Measurements from ENCODE around the gene SRP68.
"Not testable (repeated sequence)": the region's sequence is repeated elsewhere in the genome, so short reads cannot be mapped to it uniquely, and the experiment has no call there.

Gene SRP68

DNA sequence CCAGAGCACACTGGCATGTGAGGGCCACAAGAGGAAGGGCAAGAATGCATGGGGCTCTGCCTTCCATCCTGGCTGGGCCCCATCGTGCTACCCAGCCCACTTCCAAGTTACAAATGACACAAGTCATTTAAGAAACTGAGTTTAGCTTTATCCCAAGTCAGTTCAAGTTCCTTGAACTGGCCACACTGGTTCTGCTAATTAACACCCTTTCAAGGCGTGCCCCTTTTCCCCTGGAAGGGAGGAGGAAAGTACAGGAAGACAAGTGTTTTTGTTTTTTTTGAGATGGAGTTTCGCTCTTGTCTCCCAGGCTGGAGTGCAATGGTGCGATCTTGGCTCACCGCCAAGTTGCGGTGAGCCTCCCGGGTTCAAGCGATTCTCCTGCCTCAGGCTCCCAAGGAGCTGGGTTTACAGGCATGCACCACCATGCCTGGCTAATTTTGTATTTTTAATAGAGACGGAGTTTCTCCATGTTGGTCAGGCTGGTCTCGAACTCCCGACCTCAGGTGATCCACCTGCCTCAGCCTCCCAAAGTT lies 27.8 kb downstream of the SRP68 start:
- DNase-seq: not testable (repeated sequence)

DNA sequence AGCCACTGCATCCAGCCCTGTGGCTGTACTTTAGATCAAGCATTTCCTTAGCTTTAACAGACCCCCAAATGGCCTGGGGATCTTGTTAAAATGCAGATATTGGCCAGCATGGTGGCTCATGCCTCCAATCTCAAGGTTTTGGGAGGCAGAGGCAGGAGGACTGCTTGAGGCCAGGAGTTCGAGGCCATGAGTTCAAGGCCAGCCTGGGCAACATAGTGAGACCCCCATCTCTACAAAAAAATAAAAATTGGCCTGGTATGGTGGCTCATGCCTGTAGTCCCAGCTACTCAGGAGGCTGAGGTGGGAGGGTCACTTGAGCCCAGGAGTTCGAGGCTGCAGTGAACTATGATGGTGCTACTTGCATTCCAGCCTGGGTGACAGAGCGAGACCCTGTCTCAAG lies 29.4 kb downstream of the SRP68 start:
- not testable (repeated sequence) for DNase-seq

DNA sequence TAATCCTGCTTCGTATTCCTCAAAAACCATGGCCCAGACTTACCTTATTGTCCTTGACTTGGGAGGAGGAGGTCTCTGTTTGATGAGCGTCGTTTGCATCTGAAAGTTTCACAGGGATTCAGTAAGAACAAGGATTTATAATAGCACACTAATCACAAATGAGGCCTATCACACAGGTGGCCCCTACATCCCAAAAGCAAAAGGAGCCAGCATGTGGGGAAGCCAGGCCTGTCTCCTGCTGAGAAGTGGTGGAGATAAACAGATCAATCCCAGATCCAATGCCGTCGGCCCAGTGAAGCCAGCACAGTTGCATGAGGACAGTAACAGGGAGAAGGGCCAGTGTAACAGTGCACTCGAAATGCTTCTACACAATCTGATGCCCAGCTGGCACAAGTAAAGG lies 31.9 kb downstream of the SRP68 start:
- no peak for DNase-seq

DNA sequence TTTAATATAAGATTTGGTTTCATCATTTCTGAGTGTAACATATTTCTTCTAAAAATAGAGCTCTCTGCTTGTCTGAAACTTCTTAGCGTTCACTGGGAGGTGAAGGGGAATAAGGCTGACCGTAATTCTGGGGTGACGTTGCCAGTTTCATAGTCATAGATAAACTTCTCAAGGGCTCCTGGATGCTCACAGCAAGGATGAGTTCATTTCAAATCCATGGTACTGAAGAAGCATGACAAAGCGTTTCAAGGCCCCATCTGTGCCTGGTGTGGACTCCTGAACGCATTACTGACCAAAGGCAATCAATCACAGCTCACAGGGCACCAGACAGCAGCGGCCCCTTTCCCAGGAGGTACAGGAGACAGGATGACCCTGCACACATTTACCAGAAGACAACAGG lies 33.2 kb downstream of the SRP68 start:
- no peak for DNase-seq

DNA sequence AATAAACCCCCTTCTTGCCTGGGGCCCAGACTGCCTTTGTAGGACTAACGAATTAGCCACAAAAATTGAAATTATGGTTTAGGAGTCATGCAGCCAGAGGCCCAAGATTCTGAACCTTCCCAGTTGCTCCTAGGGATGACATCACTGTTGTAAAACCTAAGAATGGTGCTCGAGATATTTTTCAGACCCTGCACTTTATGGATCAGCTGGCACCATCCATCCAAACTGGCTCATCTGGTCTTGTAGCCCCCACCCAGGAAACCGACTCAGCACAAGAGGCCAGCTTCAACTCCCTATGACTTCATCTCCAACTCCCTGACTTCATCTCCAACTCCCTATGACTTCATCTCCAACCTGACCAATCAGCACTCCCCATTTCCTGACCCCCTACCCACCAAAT lies 34.3 kb downstream of the SRP68 start:
- DNase-seq: no peak

DNA sequence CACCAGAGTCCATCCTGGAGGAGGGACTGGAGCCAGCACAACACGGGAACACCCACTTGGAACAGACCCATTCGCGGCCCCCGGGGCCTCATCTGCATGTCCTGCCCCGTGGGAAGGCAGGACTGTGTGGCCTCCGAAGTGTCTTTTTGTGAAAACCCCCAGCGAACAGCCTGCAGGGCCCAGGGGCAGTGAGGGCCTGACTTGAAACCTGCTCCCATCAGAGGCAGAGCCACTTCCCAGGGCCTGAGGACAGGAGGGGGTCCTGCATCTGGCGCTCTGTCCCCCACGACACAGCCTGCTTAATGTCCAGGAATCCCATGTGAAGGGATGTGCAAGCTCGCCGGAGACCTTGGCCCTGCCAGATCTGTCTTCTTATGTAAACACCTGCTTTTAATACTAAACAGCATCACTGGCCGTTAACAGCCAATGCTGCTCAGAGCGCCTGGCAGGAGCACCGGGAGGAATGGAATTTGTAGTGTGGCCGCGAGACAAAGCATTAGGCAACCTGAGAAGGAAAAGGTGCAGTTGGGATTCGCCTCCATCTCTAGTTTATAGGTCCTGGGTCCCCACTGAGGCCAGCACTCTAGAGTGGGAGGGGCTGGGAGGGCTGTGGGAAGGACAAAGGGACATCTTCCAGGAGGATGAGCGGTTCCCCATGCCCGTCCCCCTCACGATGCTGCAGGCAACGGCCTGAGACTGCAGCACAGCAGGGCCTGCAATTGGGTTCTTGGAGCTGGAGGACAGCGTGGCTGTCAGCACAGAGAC lies 35.6 kb downstream of the SRP68 start:
- no peak for DNase-seq

DNA sequence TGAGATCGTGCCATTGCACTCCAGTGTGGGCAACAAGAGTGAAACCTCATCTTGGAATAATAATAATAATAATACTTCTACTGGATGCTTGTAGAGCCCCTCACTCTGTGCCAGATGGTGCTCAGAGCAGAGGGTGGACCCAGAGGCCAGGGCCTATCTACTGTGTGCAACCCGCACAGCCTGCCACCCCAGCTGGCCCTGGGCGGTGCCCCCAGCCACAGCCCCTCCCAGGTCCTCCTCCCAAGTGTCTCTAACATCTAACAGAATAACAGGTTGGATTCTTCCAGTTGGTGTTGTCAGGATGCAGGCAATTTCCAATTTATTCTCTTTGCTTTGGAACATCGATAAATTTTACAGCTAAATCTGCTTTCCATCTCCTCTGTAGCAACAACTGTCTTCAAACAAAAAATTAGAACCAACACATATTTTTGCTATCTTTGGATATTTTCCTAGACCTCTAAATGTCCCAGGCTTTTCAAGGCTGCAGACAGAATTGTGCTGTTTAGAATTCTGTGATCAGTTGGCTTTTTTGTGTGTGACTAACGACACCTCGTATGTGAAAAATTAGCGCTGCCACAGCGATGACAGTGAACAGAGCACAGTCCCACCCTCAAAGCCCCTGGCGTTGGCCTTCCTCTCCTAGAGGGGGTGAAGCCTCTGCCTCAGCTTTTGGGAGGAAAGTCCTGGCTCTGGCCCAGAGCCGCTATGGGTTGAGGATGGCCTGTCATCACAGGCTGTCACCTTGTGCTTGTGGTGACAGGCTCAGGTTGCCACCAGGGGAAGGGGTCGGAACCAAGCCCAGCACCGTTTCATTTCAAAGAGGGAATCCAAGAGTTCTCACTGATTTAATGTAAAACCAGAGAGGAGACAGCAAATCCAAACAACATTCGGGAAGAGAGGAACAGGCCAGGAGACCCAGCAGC lies 37.6 kb downstream of the SRP68 start:
- no peak for DNase-seq

DNA sequence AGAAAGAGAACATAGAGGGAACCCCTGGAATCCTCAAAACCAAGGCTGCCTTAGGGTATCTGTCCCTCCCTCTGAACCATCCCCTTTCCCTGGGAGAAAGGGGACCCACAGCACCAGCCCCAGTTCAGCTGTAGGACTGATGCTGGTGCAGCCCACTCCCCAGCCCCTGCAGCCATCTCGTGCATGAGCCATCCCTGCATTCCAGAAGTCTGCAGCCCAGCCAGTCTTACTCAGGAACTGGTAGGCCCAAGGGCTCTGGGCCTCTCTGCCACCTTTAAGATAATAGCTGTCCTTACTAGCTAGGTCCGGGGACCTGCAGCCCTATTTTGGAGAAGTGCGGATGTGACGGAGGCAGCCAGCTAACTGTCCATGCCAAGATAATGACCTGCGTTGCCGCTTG lies 39.2 kb downstream of the SRP68 start:
- DNase-seq: no peak

DNA sequence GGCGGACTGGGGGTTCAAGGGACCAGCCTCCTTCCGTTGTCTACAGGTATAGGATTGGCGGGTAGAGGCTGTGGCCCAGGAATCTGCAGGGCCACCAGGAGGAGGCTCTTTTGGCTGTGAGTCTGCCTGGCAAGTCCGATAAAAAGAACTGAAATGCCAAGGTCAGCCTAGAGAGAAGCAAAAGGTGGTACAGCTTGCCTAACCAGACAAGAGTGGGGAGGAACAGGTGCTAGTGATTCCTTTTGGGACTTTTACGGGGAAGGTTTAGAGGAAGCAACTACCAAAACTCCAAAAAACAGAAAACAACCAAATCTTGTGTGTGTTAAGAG lies 39.6 kb downstream of the SRP68 start:
- DNase-seq: no peak

DNA sequence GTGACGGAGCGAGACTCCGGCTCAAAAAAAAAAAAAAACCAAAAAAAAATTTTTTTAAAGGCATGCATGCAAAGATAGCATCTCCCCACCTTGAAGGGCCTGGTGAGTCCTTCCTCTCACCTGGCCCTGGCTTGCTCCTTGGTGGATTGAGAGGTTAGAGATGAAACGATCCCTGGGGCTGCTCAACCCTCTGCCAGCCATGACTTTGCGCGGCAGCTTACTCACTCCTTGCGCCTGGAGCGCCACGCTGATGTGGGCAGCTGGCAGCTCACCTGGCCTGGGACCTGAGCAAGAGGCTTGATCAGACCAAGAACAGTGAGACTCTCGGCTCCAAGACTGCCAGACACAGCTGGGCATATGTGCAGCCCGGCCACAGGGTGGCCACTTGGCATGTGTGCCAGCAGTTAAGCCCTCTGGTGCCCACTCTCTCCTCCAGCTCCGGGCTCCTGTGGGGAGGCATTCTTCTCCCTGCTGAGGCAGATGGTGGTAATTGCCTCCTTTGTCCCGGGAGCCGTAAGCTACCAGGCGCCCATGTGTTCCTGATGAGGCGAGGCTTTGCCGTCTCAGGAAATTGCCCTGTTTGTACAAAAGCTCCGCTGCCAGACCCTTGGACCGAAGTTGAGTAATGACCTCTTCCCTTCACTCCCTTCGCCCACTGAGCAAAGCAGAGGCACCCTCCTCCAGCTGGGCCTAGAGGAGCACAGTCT lies 40.1 kb downstream of the SRP68 start:
- no peak for DNase-seq

DNA sequence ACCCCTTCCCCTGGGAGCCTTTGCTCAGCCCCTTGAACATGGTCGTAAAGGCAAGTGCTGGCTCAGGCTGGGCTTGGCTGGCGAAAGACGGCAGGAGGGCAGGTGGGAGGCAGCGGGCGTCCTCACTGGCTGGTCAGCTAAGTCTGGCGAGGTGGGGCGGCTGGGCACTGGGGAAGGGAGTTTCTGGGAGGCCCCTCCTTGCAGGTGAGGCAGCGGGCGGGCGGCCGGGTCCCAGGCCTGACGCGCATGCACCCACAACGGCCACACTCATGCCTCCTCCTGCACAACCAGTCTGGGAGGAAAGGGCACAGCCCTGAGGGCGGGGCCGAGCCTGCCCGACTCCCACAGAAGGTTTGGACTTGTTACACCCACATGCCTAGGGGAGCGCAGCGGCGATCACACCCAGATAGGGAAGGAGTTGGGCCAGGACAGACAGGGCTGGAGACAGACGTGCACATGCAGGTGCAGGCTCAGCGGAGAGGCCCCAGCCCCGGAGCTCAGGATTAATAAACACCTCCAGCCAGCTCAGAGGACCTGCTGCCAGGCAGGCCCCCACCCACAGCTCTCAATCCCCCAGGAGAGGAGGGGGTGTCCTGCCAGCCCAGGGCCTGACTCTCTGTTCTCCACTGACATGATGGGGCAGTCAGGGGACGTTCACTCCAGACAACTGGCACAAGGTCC lies 45.0 kb downstream of the SRP68 start, which contains the start of gene EVPL:
TSS of gene EVPL (minus strand) at position 148 of the 681 bp plus-strand sequence. CDS start at position 40, 108 bp downstream.
- no peak for DNase-seq

DNA sequence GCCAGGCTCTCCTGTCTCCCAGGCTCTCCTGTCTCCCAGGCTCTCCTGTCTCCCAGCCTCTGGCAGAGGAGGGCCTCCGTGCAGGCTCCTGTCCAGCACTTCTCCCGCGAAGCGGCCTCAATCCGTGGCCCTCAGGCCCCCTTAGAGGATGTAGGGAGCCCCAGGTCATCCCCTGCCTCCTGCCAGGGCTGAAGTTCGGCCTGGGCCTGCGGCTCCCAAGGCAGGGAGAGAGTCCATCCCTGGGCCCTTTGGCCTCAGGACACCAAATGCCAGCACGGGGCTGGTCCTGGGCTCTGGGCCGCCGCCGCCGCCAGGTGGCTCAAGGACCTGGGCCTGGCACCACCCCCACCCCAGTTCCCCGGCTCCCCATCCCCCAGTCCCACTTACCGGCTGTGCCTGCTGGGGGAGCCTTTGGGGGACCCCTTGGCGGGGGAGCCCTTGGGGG lies 45.6 kb downstream of the SRP68 start:
- no peak for DNase-seq

DNA sequence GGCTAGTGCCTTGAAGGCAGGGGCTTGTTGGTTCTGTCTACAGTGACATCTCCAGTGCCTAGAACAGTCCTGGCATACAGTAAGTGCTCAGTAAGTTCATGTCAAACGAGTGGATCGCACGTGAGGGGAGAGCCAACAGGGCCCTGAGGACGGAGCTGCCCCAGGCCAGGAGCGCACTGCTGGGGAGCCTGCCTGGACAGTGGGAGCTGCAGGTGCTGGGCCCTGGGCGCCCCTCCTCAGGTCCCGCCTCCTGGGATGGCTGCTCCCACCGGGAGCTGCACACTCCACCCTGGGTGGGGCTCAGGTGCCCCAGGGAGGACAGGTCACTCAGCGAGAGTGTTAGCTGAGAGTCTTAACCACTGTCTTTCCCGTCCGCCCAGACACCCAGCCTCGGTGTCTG lies 47.0 kb downstream of the SRP68 start:
- no peak for DNase-seq

DNA sequence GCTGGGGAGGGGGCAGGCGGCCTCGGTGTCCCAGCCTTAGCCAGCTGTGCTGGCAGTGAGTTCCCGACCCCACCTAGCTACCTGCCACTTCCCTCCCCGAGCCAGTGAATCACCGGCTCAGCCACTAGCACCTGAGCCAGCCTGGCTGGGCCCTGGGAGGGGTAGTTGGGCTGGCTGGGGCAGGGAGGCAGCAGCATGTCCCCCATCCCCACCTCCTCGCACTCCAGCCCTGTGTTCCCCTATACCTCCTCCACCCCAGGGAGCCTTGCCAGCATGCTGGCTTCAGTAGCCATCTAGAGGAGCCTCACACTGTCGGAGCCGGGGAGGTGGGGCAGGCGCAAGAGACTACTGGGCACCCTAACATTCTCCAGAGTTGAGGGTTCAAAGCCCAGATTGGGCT lies 48.0 kb downstream of the SRP68 start:
- DNase-seq: no peak

DNA sequence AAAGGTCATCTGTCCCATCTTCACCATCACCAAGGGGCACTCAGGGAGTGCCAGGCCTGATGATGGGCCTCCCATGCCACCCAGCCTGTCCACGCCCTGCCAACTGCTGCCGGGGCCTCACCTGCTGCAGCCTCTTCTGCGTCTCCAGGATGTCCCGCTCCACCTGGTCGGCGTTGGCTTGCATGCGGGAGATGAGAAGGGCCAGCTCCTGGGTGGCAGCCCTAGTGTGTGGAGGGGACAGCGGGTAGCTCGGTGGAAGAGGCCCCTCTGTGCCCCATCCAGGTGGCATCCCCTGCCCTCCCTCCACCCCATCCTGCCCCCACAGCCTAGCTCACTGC lies 48.4 kb downstream of the SRP68 start:
- DNase-seq: no peak

DNA sequence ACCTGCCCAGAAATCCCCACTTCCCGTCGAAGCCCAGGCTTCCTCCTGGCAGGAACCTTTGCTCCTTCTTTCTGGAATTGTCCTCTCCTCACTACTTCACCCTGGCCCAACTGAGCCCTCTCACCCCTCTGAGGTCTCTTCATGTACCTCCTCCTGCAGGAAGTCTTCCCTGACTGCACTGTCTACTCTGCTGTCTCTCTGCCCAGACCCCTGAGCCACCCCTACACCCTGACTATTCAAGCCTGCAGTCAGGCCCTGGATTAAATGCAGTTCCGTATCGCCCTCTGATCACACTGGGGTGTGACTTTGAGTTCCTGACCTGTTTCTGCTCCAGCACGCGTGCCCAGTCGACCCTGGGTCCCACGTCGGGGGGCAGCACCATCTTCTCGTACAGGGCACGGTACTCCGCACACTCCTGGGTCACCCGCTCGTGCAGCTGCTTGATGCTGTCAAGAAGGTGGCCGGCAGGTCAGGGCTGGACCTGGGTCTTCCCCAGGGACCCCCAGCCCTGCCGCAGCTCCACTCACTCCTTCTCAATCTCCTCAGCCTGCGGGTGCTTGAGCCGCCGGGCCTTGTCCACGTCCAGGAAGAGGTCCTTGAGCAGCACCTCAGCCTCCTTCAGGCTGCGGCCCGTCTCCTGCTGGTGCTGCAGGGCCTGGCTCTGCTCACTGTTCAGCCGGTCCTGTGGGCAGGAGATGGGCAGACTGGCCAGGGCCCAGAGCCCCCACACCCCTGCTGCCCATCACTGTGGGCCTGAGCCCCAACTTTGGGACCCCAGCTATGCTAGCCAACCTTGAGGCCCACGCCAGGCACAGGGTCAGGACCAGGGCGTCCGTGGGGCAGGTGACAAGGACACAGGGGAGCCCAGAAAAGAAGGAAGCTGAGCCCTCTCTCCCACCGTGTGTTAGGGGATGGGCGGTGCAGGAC lies 49.1 kb downstream of the SRP68 start:
- DNase-seq: no peak

DNA sequence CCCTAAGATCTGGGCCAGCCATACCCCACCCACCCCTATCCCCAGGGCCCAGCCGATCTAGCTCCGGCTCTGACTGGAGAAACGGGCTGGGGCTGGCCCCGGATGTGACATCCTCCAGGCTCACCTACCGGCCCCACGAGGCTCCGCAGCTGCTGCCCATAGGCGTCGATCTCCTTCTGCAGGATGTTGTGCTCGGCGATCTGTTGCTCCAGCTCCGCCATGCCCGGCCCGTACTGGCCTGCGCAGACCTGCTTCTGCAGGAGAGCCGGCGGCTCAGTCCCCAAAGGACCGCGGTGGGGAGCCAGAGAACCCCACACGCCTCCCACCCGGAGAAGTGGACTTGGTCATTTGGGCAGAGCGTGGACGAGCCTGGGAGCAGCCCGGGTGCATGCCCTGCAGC lies 50.0 kb downstream of the SRP68 start:
- no peak for DNase-seq

DNA sequence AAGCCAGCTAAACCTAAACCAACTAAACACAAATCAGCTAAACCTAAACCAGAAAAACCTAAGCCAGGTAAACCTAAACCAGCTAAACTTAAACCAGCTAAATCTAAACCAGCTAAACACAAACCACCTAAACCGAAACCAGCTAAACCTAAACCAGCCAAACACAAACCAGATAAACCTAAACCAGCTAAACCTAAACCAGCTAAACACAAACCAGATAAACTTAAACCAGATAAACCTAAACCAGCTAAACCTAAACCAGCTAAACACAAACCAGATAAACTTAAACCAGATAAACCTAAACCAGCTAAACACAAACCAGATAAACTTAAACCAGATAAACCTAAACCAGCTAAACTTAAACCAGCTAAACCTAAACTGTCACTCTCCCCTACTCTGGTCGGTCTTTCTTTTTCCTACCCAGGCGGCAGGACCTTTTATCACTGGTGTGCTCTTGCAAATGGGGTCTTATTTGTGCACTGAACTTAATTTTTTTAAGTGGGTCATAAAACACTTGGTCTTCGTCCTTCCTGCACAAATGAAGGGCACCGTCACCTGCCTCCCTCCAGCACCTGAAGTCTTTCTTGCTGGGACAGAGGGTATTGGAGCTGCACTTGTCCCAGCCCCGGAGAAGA lies 52.4 kb downstream of the SRP68 start:
- DNase-seq: no peak

DNA sequence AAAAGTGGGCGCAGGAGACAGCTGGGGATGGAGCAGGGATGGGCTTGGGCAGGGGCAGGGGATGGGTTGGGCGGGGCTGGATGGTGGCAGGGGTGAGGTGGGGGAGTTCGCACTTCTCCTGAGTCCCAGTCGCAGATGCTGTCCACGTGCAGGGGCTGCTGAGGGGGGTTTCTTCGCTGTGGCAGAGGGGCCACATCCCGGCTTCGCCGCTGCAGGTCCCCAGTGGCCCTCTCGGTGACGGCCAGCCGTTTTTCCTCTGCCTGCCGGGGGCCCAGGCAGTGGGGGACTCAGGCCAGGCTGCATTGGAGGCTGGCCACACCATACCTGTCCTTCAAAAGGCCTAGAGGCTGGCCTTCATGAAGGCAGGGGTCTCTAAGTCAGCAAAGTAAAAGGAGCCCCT lies 53.5 kb downstream of the SRP68 start:
- DNase-seq: no peak

DNA sequence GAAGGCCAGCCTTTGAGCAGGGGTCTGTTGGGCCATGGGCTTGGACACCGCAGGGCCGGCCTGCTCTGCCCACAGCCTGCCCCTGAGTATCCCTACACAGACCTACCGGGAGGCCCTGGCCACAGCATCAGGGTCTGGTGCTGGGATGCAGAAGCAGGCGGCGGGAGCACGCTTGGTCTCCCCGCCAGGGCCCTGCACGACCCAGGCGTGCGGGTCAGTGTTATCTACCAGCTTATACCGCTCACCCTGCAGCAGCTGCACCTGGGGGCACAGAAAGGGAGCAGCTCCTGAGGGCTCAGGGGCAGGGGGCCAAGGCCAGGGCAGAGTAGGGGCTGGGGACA lies 54.0 kb downstream of the SRP68 start:
- DNase-seq: no peak
